ENCODE results near the gene SLC7A14.
"Not testable (repeated sequence)": the region's sequence is repeated elsewhere in the genome, so short reads cannot be mapped to it uniquely, and the experiment has no call there.

The SLC7A14 gene

DNA sequence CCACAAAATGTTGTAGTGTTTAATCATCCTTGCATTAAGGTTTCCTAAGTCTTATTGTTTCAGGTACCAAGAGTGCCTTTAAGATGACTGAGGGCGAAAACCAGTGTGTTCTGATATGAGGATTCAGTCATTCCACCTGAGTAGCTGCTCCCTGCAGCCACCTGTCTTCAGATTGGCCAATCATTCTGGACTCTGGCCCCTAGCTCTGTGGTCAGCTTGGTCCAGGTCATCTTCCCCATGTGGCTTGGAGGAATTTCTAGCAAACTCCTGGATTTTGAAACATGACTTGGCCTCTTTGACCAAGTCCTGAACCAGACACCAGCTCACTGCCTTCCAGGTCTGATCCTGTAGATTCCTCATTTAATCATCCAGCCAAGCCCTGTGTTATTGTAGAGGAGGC lies 7.8 kb upstream of the SLC7A14 start:
- no peak for DNase-seq

GRCh38 chr3:170589113-170589512 lies 3.2 kb upstream of the SLC7A14 start:
- peak; percentile 42 for DNase-seq

DNA sequence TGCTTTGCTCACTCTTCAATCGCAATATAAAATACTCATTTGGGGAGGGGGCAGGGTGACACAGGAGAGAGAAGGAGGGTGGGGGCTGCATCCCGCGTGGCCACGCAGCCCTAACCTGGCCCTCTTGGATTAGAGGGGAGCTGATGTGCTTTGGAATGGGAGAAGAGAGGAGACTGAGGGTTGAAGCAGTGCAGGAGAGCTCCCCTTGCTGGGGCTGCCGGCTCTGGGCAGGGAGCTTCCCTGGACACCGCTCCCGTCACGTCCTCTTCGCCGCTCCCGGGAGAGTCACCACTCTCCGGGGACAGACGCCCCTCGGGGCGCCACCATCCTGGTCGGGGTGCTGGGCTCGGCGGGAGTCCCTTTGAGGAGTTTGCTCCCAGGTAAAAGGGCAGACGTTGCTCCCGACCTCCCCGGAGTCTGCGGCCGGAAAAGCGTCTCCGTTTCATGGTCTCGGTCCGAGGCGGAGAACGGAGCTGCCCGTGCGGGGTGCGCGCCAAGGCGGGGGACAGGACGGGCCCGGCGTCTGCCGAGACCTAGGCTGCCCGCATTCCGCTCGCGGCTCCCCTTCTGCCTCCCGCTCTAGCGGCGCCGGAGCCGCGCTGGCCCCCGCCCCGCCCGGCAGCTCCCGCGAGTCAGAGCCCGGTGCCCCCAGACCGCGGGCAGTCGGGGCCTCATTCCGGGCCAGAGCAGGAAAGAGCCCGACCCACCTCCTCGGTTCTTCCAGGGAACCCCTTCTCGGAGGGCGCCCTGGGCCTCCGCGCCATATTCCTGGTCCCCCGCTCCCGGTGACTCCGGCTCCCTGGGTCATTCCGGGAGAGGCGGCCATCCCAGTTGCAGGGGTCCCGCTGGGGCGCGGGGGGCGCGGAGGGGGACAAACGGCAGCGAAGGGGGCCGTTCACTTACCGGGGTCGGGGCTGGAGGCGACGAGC lies 603 bp downstream of the SLC7A14 start:
- peak; percentile 26 for DNase-seq

DNA sequence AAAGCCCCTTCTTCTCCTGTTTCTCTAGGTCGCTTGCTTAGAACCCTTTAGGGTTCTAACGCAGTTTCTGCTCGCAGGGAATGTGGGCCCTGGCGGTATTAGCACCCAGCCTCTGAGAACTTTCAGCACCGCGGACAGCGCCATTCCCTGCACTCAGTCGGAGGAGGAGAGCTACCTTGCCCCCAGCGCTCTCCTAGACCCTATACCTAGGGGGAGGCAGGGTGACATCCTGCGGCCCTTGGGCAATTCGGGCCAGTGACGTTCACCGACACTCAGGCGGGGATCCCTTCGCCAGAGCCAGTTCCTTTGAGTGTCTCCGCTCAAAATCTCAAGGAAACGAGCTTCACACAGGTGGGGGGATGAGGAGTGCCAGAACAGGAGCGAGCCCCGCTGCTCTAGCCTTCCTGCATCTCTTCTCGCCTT lies 1.3 kb downstream of the SLC7A14 start:
- DNase-seq: no peak

DNA sequence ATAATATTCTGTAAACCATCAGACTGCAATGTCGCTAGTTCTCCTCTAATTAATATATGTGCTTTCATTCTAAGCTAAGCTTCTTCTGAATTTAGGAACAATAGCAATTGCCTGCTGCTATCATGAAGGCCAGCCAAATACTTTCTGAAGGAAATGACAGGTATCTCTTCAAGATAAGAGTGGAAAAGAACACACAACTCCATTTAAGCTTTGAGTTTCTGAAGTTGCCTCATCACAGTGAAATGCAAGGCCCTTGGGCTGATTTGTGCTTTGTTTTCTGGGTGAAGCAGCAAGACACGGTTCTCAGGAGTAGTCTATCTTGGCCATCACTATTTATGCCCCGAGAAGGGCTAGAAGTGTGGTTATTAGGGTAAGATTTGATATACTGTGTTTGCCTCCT lies 6.2 kb downstream of the SLC7A14 start:
- no peak for DNase-seq

DNA sequence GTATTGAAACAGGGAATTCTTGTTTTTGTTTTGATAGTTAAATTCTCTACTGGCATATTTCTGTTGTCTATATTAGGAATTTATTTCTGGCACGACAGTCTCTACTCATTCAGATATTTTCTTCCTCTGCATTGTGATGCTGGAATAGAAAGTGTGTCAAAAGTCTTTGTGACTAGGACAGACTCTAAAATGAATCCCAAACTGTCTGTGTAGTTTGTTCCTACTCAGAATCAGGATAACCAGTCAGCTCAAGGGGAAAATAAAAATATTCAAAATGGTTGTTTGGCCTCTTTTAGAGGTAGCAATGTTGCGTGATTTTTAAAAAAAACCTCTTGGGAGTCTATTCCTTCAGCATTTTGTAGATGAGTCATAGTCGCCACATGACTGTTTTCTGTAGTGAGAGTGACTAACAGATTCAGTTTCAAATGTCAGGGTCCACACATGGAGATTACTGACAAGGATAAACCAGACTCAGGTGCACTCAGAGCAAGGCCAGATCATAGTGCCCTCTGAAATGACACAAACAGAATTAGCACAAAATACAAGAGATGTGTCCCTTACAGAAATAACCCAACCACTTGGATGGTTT lies 13.1 kb downstream of the SLC7A14 start:
- DNase-seq: no peak

DNA sequence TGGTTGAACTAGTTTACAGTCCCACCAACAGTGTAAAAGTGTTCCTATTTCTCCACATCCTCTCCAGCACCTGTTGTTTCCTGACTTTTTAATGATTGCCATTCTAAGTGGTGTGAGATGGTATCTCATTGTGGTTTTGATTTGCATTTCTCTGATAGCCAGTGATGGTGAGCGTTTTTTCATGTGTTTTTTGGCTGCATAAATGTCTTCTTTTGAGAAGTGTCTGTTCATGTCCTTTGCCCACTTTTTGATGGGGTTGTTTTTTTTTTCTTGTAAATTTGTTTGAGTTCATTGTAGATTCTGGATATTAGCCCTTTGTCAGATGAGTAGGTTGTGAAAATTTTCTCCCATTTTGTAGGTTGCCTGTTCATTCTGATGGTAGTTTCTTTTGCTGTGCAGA lies 18.3 kb downstream of the SLC7A14 start:
- DNase-seq: not testable (repeated sequence)

DNA sequence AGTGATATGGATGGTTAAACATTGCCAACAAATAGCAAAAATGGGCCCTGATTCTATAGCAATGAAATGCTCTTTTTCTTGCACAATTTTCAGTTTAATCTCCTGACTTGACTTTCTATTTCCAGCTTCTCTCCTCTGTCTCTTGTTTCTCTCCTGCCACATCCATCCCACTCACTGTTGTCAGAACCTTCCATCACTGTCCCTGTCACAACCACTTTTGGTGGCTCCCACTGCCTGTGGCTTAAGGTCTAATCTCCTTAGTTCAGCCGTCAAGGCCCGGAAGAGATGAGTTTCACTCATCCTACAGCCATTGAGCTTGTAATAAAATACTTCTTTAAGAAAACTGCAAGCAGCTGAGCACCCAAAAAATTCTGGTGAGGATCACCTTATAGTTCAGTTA lies 19.5 kb downstream of the SLC7A14 start:
- DNase-seq: no peak

GRCh38 chr3:170565495-170565894 lies 20.4 kb downstream of the SLC7A14 start:
- DNase-seq: no peak

GRCh38 chr3:170564664-170565063 lies 21.2 kb downstream of the SLC7A14 start:
- DNase-seq: no peak

DNA sequence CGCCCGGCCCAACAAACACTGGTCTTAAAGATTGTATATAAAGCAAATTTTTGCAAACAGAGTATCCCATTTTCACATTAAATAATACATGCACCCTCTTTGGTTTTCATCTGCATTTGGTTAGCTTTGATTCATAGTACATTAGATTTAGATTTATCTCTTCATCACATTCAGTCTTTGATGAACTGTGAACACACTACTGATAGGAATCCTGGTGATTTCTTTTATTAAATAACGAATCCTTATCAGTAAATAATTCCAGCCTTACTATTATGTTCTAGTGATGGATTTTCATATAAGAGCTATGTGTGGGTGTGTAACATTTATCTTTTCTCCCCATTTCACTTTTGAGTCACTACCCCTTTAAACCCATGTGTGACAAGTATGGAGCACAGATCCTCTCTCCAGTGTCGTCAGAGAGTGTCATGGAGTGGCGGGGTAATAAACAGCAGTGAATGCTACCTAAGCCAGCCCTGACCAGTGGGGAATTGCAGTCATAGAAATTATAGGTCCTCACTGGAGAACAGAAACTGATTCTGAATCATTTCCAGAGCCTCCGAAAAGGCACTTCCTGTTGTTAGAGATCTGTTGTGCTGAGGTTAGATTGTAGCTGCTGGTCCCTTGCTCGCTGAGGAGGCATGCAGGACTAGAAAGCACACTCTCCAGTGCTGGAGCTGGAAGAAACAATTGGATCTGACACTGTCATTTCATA lies 22.0 kb downstream of the SLC7A14 start:
- no peak for DNase-seq

DNA sequence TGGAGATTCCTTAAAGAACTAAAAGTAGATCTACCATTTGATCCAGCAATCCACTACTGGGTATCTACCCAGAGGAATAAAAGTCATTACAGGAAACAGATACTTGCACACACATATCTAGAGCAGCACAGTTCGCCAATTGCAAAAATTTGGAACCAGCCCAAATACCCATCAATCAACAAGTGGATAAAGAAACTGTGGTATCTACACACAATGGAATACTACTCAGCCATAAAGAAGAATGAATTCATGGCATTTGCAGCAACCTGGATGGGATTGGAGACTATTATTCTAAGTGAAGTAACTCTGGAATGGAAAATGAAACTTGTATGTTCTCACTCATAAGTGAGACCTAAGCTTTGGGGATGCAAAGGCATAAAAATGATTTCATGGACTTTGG lies 23.8 kb downstream of the SLC7A14 start:
- no peak for DNase-seq

DNA sequence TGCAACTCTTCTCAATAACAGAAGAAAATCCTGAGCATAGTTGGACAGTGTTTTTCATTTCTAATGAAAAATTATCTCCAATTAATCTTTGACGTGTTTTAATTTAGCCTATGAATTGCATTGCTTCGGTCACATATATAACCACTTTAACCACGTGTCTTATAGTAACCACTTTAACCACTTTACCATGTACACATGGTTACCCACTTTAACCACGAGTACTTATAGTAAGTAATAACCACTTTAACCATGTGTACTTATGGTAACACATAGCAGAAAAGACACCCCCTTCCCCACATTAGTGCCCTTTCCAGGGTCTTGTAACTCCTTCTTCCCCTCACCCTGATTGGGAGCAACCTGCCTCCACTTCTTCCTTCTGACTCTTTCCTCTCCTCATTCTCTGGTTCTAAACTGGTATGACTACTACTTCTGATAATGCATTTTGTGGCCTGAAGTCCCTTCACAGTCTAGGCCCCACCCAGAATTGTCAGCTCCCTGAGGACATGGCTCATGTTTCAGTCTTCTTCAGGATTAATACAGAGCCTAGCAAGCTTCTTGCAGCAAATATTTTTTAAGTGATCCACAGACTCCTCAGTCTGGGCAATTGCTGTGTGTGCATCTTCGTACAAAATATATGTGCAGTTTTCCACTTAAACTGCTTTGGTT lies 25.0 kb downstream of the SLC7A14 start:
- no peak for DNase-seq

- DNase-seq: no peak
These were observed 25.6 kb downstream of the SLC7A14 start for GRCh38 chr3:170560296-170560695.

DNA sequence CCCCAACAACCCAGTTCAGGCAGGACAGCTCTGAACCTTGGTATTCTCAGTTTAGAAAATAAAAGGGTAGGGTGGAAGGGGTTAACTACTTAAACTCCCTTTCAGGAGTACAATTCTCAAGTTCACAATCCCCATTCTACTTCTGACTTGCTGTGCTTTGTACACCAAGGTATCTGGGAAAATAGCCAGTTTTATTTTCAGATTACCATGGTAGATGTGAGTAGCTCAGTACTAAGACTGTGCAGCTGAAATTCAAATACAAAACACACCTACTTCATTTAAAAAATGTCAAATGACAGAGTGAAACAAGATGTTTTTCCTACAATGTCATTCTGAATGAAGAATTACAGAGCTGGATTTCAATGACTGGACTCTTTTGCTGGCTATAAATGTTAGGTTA lies 27.4 kb downstream of the SLC7A14 start:
- no peak for DNase-seq

GRCh38 chr3:170555329-170555728 lies 30.5 kb downstream of the SLC7A14 start:
- no peak for DNase-seq

GRCh38 chr3:170553788-170554757 lies 31.8 kb downstream of the SLC7A14 start:
- DNase-seq: no peak

- no peak for DNase-seq
These were observed 34.6 kb downstream of the SLC7A14 start for GRCh38 chr3:170551252-170551651.

DNA sequence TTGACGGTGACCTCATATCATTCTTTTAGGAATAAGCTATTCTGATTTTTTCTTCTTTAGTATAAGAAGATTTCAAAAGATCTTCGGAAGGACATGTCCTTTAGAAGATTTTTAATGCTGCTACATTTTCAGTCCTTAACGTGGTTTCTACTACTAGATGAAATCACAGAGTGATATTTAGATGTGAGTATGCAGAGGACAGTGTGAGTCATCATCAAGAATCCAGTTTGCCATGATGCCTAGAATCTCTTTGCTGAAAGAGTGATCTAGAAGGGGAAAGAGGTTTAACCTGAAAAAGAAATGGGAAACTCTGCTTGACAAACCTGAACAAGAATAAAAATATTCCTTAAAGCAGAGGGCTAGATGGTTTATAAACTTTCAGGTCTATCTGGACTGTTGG lies 43.2 kb downstream of the SLC7A14 start:
- no peak for DNase-seq

DNA sequence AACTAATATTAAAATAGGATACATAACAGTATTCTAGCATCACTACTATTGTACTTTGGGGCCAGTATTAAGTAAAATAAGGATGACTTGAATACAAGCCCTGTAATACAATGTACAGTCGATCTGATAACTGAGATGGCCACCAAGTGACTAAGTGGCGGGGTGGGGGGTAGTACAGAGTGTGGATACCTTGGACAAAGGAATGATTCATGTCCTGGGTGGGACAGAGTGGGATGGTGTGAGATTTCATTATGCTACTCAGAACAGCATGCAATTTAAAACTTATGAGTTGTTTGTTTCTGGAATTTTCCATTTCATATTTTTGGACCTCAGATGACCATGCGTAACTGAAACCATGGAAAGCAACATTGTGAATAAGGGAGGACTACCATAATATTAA lies 46.0 kb downstream of the SLC7A14 start:
- DNase-seq: no peak

DNA sequence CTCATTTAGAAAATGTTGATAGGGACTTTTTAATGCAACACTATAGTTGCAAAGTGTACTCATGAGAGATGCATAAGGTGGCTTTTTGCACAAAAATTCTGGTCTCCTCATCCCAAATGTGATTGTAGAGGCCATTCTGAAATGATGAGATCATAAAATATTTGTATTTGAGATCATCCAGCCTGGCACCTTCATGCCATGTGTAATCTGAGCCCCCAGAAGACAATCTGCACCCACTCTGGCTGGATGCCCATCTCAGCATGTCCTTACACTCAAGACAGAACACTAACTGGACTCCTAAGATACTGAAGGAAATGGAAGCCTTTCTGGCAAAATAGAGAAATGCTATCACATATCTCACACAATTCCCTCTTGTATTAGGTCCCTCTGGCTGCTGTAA lies 49.2 kb downstream of the SLC7A14 start:
- DNase-seq: no peak

DNA sequence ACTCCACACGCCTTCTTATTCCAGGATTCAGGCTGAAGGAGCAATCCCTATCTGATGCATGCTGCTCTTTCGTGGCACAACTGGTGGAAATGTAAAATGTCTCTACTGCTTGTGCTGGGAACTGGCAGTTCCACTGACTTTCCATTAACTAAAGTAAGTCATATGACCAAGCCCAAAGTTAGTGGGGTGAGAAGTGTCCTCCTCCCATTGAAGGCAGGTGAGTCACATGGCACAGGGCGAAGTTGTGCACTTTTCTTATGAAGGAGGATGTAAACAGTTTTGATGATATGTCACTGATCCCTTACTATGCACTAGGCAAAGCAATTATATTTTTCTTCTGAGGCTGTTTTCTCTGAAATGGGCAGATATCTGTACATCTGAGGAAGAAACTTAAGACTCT lies 51.6 kb downstream of the SLC7A14 start:
- no peak for DNase-seq

All from NCI-H1436 (cell line).